ENCODE data around the gene WWC2. TPM values are rescaled to one million over a fixed set of nuclear protein-coding genes. Genes with fewer than 3 reads are reported as not detected.

The WWC2 gene
- total RNA-seq, 1 experiment from 2014 or later, result 39.1 TPM

GRCh38 chr4:183355405-183355804, 256.3 kb downstream of the WWC2 start:
- Histone ChIP-seq H3K27me3 (ENCODE audit: insufficient read depth, low read length) (no peaks in the 10 kb centered on the region), H3K9me3 (ENCODE audit: control insufficient read depth in 1 of 2, insufficient read depth in 1 of 2, low read depth in 1 of 2, low read length in 2 of 2) (no peaks in the 10 kb centered on the region), H3K36me3 (ENCODE audit: control insufficient read depth in 1 of 2, insufficient read depth in 2 of 2, low read length in 2 of 2) (no peaks in the 10 kb centered on the region), H3K4me3 (replicated peaks in 1 of 2; ENCODE audit: low read depth in 1 of 2, low read length in 2 of 2) (no peak overlapping the region), H4K20me1 (ENCODE audit: insufficient read depth) (no peaks in the 10 kb centered on the region), H2AFZ (ENCODE audit: low read depth, low read length, poor library complexity, severe bottlenecking) (no peak overlapping the region), H3K79me2 (ENCODE audit: insufficient read depth, low read length) (no peaks in the 10 kb centered on the region), H3K9ac (ENCODE audit: low read length) (no peak overlapping the region), H3K27ac (ENCODE audit: low read depth, low read length) (no peak overlapping the region), H3K9me2 (ENCODE audit: insufficient read depth) (no peaks in the 10 kb centered on the region), H3K4me1 (ENCODE audit: control insufficient read depth in 1 of 2, insufficient read depth in 2 of 2, low read length in 2 of 2) (peaks cover 0 to 4% of the 10 kb centered on the region in 2 experiments; a peak in 1 of 4 replicates), H3K4me2 (ENCODE audit: low read length) (no peak overlapping the region)
- ChIA-PET RAD21 (ENCODE audit: low non-redundant PET in 1 of 2, low total read pairs in 2 of 2, uncharacterized antibody in 2 of 2, unreplicated experiment in 2 of 2) (no interaction called here), CTCF (no interaction called here), POLR2A (no interaction called here)
- DNase-seq (ENCODE audit: low read depth, low spot score) (no peak), ATAC-seq (no peak)
- intact Hi-C loops (cut with micrococcal nuclease), result no loop called here
- no peak for TF ChIP-seq EZH2 (IDR thresholded peaks at IDR 0.05)
- no peak for TF ChIP-seq REST (IDR thresholded peaks at IDR 0.05; ENCODE audit: low read depth)
- no peak for TF ChIP-seq RAD21 (IDR thresholded peaks at IDR 0.05; ENCODE audit: low read depth)
- no peak for TF ChIP-seq CBX3 (IDR thresholded peaks at IDR 0.05; ENCODE audit: low read depth)
- TF ChIP-seq YY1 (IDR thresholded peaks at IDR 0.05; ENCODE audit: extremely low read depth, insufficient replicate concordance, low read depth, low read length), result no peak
- TF ChIP-seq EGR1 (IDR thresholded peaks at IDR 0.05; ENCODE audit: low read depth), result no peak
- TF ChIP-seq ZNF274 (IDR thresholded peaks at IDR 0.05; ENCODE audit: low read depth, low read length), result no peak
- no peak for TF ChIP-seq ZFX (IDR thresholded peaks at IDR 0.05)
- TF ChIP-seq JUND (IDR thresholded peaks at IDR 0.05), result no peak
- TF ChIP-seq POLR2AphosphoS5 (IDR thresholded peaks at IDR 0.05; ENCODE audit: low read depth, low read length), result no peak
- no peak for TF ChIP-seq CEBPB (IDR thresholded peaks at IDR 0.05; ENCODE audit: low read depth)
- no TSS peak for BruUV-seq (replicated peaks)
